HS-27A (cell line): ENCODE results near the gene RPL12.

Source experiments
- DNase-seq: peaks from one replicate; pipeline ENCODE4 v3.0.0-alpha.2; 2012; ENCODE audit warnings: low read depth, missing footprints

RPL12 gene

GRCh38 chr9:127404631-127405030 is 46.6 kb downstream of the RPL12 start:
- no peak for DNase-seq

- no peak for DNase-seq
Measured at GRCh38 chr9:127403507-127404192, 47.6 kb downstream of the RPL12 start.

GRCh38 chr9:127402401-127403090 is 48.7 kb downstream of the RPL12 start:
- no peak for DNase-seq

- DNase-seq: no peak
Measured at GRCh38 chr9:127399736-127400269, 51.4 kb downstream of the RPL12 start.

GRCh38 chr9:127398715-127399400 is 52.3 kb downstream of the RPL12 start:
- no peak for DNase-seq

GRCh38 chr9:127398275-127398647 is 52.9 kb downstream of the RPL12 start:
- DNase-seq: no peak
